ENCODE measurements around the gene SLC2A1.

SLC2A1 gene

DNA sequence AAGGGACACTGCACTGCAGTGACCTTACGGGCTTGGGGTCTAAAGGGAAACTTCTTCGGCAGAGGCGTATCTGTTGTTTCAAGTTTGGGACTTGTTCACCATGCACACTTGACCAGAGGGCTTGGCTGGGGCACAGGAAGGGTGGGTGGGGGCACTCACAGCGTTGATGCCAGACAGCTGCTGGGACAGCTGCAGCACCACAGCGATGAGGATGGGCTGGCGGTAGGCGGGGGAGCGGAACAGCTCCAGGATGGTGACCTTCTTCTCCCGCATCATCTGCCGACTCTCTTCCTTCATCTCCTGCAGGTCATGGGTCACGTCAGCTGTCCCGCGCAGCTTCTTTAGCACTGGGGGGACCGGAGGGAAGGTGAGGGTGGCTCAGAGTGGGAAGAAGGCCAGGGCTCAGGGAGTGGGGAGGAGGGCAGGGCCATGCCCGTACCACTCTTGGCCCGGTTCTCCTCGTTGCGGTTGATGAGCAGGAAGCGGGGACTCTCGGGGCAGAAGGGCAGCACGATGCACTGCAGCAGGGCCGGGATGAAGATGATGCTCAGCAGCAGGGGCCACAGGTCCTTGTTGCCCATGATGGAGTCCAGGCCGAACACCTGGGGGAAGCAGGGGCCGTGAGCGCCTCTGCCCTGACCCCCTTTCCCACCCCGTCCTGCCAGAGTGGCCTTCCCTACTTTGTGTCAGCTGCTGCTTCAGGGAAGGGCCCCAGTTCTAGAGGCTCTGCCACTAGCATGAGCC lies 29.1 kb downstream of the SLC2A1 start:
- no peak overlapping the region for H2BK120ac ChIP-seq (ENCODE audit: insufficient read depth, low read length, poor library complexity)

GRCh38 chr1:42928859-42929258 lies 29.8 kb downstream of the SLC2A1 start:
- H3K4me3 ChIP-seq (ENCODE audit: low read depth, low read length), result peak overlapping the region; percentile 4
- peak overlapping the region; percentile 1 for H3K18ac ChIP-seq (ENCODE audit: low read length)
- no peak overlapping the region for H2AFZ ChIP-seq (ENCODE audit: insufficient read depth, low read length, poor library complexity)
- H3K79me1 ChIP-seq (ENCODE audit: low read length), result peaks cover 18% of the 10 kb centered on the region
- H3K79me2 ChIP-seq (ENCODE audit: control insufficient read depth, insufficient read depth, low read length, poor library complexity), result peaks cover 4% of the 10 kb centered on the region
- H2AK5ac ChIP-seq (ENCODE audit: low read length), result no peak overlapping the region
- no peak overlapping the region for H4K8ac ChIP-seq (ENCODE audit: low read depth, low read length)
- H3K4me1 ChIP-seq (ENCODE audit: control insufficient read depth in 1 of 2, insufficient read depth in 2 of 2, low read length in 2 of 2), result peaks cover 19 to 27% of the 10 kb centered on the region in 2 experiments
- no peak overlapping the region for H2BK12ac ChIP-seq (ENCODE audit: low read length)
- no CpG with 5 or more reads among the region's 13 CpGs for WGBS (ENCODE audit: extremely low coverage, insufficient coverage, insufficient read length)
- no peak overlapping the region for H3K23ac ChIP-seq (ENCODE audit: low read length)
- no peaks in the 10 kb centered on the region for H3K27me3 ChIP-seq (ENCODE audit: insufficient read depth, low read length)
- no peak overlapping the region for H4K91ac ChIP-seq (ENCODE audit: low read depth, low read length)
- no peak overlapping the region for H2BK120ac ChIP-seq (ENCODE audit: insufficient read depth, low read length, poor library complexity)
- H4K12ac ChIP-seq (ENCODE audit: low read depth, low read length), result no peak overlapping the region
- no peak overlapping the region for H2BK5ac ChIP-seq (ENCODE audit: low read depth, low read length, poor library complexity)
- DNase-seq, result no peak
- peak overlapping the region; percentile 24 for H3K27ac ChIP-seq (ENCODE audit: low read depth, low read length)
- H3K14ac ChIP-seq (ENCODE audit: low read length), result no peak overlapping the region
- H3K4ac ChIP-seq (ENCODE audit: low read depth, low read length), result no peak overlapping the region
- no peak overlapping the region for H3K9ac ChIP-seq (ENCODE audit: low read length)
- peaks cover 2% of the 10 kb centered on the region for H3K9me3 ChIP-seq (ENCODE audit: insufficient read depth, low read depth, low read length)
- no peak overlapping the region for H3K4me2 ChIP-seq (ENCODE audit: low read length)
- peaks cover 74 to 78% of the 10 kb centered on the region in 2 experiments for H3K36me3 ChIP-seq (ENCODE audit: control insufficient read depth in 1 of 2, insufficient read depth in 2 of 2, low read length in 2 of 2)

More for the DNA sequence above, 29.1 kb downstream of the SLC2A1 start:
- H4K8ac ChIP-seq (ENCODE audit: low read depth, low read length), result no peak overlapping the region
- no peak overlapping the region for H3K4me3 ChIP-seq (ENCODE audit: low read depth, low read length)
- H3K79me1 ChIP-seq (ENCODE audit: low read length), result peaks cover 14% of the 10 kb centered on the region
- H3K23ac ChIP-seq (ENCODE audit: low read length), result no peak overlapping the region
- H3K9me3 ChIP-seq (ENCODE audit: insufficient read depth, low read depth, low read length), result peaks cover 2% of the 10 kb centered on the region
- H4K91ac ChIP-seq (ENCODE audit: low read depth, low read length), result no peak overlapping the region
- H3K9ac ChIP-seq (ENCODE audit: low read length), result no peak overlapping the region
- no peak overlapping the region for H2AK5ac ChIP-seq (ENCODE audit: low read length)
- H3K4me2 ChIP-seq (ENCODE audit: low read length), result no peak overlapping the region
- H3K18ac ChIP-seq (ENCODE audit: low read length), result no peak overlapping the region
- no peak overlapping the region for H3K4ac ChIP-seq (ENCODE audit: low read depth, low read length)
- no peak overlapping the region for H3K27ac ChIP-seq (ENCODE audit: low read depth, low read length)
- H4K12ac ChIP-seq (ENCODE audit: low read depth, low read length), result no peak overlapping the region
- WGBS (ENCODE audit: extremely low coverage, insufficient coverage, insufficient read length), result no CpG with 5 or more reads among the region's 26 CpGs
- no peak overlapping the region for H2AFZ ChIP-seq (ENCODE audit: insufficient read depth, low read length, poor library complexity)
- H2BK12ac ChIP-seq (ENCODE audit: low read length), result no peak overlapping the region
- H3K27me3 ChIP-seq (ENCODE audit: insufficient read depth, low read length), result no peaks in the 10 kb centered on the region
- peaks cover 6% of the 10 kb centered on the region for H3K79me2 ChIP-seq (ENCODE audit: control insufficient read depth, insufficient read depth, low read length, poor library complexity)
- DNase-seq, result no peak
- peaks cover 26 to 31% of the 10 kb centered on the region in 2 experiments for H3K4me1 ChIP-seq (ENCODE audit: control insufficient read depth in 1 of 2, insufficient read depth in 2 of 2, low read length in 2 of 2)
- no peak overlapping the region for H2BK5ac ChIP-seq (ENCODE audit: low read depth, low read length, poor library complexity)
- no peak overlapping the region for H3K14ac ChIP-seq (ENCODE audit: low read length)
- peaks cover 81 to 85% of the 10 kb centered on the region in 2 experiments for H3K36me3 ChIP-seq (ENCODE audit: control insufficient read depth in 1 of 2, insufficient read depth in 2 of 2, low read length in 2 of 2)

DNA sequence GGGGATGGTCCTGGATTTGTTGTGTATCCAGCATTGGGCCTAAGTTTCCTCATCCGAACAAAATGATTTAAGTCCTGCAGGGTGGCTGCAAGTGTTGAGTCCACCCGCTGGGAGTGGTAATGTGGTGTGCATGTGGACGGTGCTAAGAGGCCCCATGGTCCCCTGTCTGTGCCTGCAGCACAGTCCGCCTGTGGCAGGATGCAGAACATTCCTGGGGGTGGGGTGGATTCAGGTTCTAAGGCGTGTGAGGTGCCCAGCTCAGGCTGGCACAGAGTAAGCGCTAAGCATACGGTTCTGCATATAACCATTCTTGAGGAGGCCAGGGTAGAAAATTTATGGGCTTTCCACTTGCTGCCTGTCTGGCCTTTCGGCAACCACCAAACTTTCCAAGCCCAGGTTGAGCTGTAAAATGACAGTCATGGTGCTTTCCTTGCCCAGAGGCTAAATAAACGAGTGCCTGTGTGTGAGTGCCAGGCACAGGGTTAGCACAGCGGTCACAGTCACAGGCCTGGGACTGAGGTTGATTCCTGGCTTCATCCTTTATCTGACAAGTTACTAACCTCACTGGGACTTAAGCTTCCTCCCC lies 30.7 kb downstream of the SLC2A1 start:
- H2BK5ac ChIP-seq (ENCODE audit: low read depth, low read length, poor library complexity), result no peak overlapping the region
- H3K4me1 ChIP-seq (ENCODE audit: control insufficient read depth in 1 of 2, insufficient read depth in 2 of 2, low read length in 2 of 2), result peaks cover 18 to 22% of the 10 kb centered on the region in 2 experiments
- no peaks in the 10 kb centered on the region for H3K27me3 ChIP-seq (ENCODE audit: insufficient read depth, low read length)
- H2AK5ac ChIP-seq (ENCODE audit: low read length), result no peak overlapping the region
- H3K79me1 ChIP-seq (ENCODE audit: low read length), result peaks cover 15% of the 10 kb centered on the region
- H3K4me3 ChIP-seq (ENCODE audit: low read depth, low read length), result no peak overlapping the region
- H2BK12ac ChIP-seq (ENCODE audit: low read length), result no peak overlapping the region
- no peak overlapping the region for H3K14ac ChIP-seq (ENCODE audit: low read length)
- no peak overlapping the region for H3K23ac ChIP-seq (ENCODE audit: low read length)
- no peak overlapping the region for H3K18ac ChIP-seq (ENCODE audit: low read length)
- no peak overlapping the region for H3K4me2 ChIP-seq (ENCODE audit: low read length)
- H3K36me3 ChIP-seq (ENCODE audit: control insufficient read depth in 1 of 2, insufficient read depth in 2 of 2, low read length in 2 of 2), result peaks cover 67 to 71% of the 10 kb centered on the region in 2 experiments
- H2AFZ ChIP-seq (ENCODE audit: insufficient read depth, low read length, poor library complexity), result no peak overlapping the region
- no peak overlapping the region for H4K12ac ChIP-seq (ENCODE audit: low read depth, low read length)
- WGBS (ENCODE audit: extremely low coverage, insufficient coverage, insufficient read length), result no CpG with 5 or more reads among the region's 10 CpGs
- no peak overlapping the region for H4K91ac ChIP-seq (ENCODE audit: low read depth, low read length)
- H3K79me2 ChIP-seq (ENCODE audit: control insufficient read depth, insufficient read depth, low read length, poor library complexity), result peaks cover 2% of the 10 kb centered on the region
- H3K27ac ChIP-seq (ENCODE audit: low read depth, low read length), result no peak overlapping the region
- H3K9ac ChIP-seq (ENCODE audit: low read length), result no peak overlapping the region
- H2BK120ac ChIP-seq (ENCODE audit: insufficient read depth, low read length, poor library complexity), result no peak overlapping the region
- H3K4ac ChIP-seq (ENCODE audit: low read depth, low read length), result no peak overlapping the region
- peaks cover 2% of the 10 kb centered on the region for H3K9me3 ChIP-seq (ENCODE audit: insufficient read depth, low read depth, low read length)
- DNase-seq, result no peak
- H4K8ac ChIP-seq (ENCODE audit: low read depth, low read length), result no peak overlapping the region

DNA sequence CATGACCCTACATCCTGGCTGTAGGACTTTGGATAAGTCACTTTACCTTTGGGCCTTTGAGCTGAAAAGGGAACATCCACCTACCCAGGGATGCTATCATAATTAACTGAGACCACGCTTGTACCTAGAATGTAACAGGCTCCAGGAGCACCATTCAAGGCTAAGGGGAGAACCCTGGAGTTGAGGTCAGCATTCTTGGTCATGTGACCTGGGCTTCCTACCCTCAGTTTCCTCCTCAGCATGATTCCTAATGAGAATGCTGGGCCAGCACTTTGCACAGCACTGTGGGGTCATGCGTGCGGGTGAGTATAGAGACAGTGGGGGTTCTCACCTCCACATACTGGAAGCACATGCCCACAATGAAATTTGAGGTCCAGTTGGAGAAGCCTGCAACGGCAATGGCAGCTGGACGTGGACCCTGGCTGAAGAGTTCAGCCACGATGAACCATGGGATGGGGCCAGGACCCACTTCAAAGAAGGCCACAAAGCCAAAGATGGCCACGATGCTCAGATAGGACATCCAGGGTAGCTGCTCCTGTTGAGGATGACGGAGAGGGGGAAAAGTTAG lies 31.3 kb downstream of the SLC2A1 start:
- Histone ChIP-seq H3K9me3 (ENCODE audit: insufficient read depth, low read depth, low read length) (peaks cover 2% of the 10 kb centered on the region), H3K79me1 (ENCODE audit: low read length) (peaks cover 14% of the 10 kb centered on the region), H3K4me2 (ENCODE audit: low read length) (no peak overlapping the region), H3K36me3 (ENCODE audit: control insufficient read depth in 1 of 2, insufficient read depth in 2 of 2, low read length in 2 of 2) (peaks cover 62 to 66% of the 10 kb centered on the region in 2 experiments), H2BK120ac (ENCODE audit: insufficient read depth, low read length, poor library complexity) (no peak overlapping the region), H4K8ac (ENCODE audit: low read depth, low read length) (no peak overlapping the region), H3K14ac (ENCODE audit: low read length) (no peak overlapping the region), H3K4ac (ENCODE audit: low read depth, low read length) (no peak overlapping the region), H3K27me3 (ENCODE audit: insufficient read depth, low read length) (no peaks in the 10 kb centered on the region), H3K23ac (ENCODE audit: low read length) (no peak overlapping the region), H2BK5ac (ENCODE audit: low read depth, low read length, poor library complexity) (no peak overlapping the region), H2AK5ac (ENCODE audit: low read length) (no peak overlapping the region), H3K79me2 (ENCODE audit: control insufficient read depth, insufficient read depth, low read length, poor library complexity) (peaks cover 2% of the 10 kb centered on the region), H2BK12ac (ENCODE audit: low read length) (no peak overlapping the region), H2AFZ (ENCODE audit: insufficient read depth, low read length, poor library complexity) (no peak overlapping the region), H3K27ac (ENCODE audit: low read depth, low read length) (no peak overlapping the region), H4K91ac (ENCODE audit: low read depth, low read length) (no peak overlapping the region), H3K9ac (ENCODE audit: low read length) (no peak overlapping the region), H4K12ac (ENCODE audit: low read depth, low read length) (no peak overlapping the region), H3K4me3 (ENCODE audit: low read depth, low read length) (no peak overlapping the region), H3K18ac (ENCODE audit: low read length) (no peak overlapping the region), H3K4me1 (ENCODE audit: control insufficient read depth in 1 of 2, insufficient read depth in 2 of 2, low read length in 2 of 2) (peaks cover 13 to 15% of the 10 kb centered on the region in 2 experiments)
- DNase-seq, result no peak
- WGBS (ENCODE audit: extremely low coverage, insufficient coverage, insufficient read length), result no CpG with 5 or more reads among the region's 8 CpGs

All from trophoblast cell (in vitro differentiated cells and primary cell).